Spleen (tissue), 11 donors: ENCODE results near the gene ZSWIM8. TPM values are rescaled to one million over a fixed set of nuclear protein-coding genes. Genes with fewer than 3 reads are reported as not detected.

Experiments used
- DNase-seq: peaks from one replicate; pipeline ENCODE4 v3.0.0-alpha.2; 2020
- H3K27ac ChIP-seq, 8 donors: fragments of 200-600 bp; sonication (generic) in 7 of 8; 1 replicate in 4 of 8; 2 replicates in 4 of 8; pipeline versions ENCODE4 v1.5.0 to v1.8.0; 2016 to 2021; ENCODE audit warnings: inconsistent platforms in 4 of 8, mild to moderate bottlenecking in 4 of 8, moderate library complexity in 1 of 8
- H3K27me3 ChIP-seq, 7 donors: fragments of 200-600 bp; sonication (generic) in 6 of 7; replicated peaks in 1 of 7; 1 replicate in 4 of 7; 2 replicates in 3 of 7; pipeline versions ENCODE4 v1.5.0 to v1.8.0; 2016 to 2021; ENCODE audit warnings: inconsistent platforms in 3 of 7, mild to moderate bottlenecking in 1 of 7
- H3K36me3 ChIP-seq, 6 donors: fragments of 200-600 bp; sonication (generic) in 5 of 6; 1 replicate in 4 of 6; 2 replicates in 2 of 6; pipeline versions ENCODE4 v1.5.0 to v1.8.0; 2016 to 2021; ENCODE audit warnings: inconsistent platforms in 2 of 6
- H3K4me1 ChIP-seq, 6 donors: fragments of 200-600 bp; sonication (generic) in 5 of 6; 1 replicate in 3 of 6; 2 replicates in 3 of 6; pipeline versions ENCODE4 v1.5.0 to v1.8.0; 2016 to 2021; ENCODE audit warnings: inconsistent platforms in 3 of 6
- H3K4me3 ChIP-seq, 8 donors: fragments of 200-600 bp; sonication (generic) in 7 of 8; 1 replicate in 4 of 8; 2 replicates in 4 of 8; pipeline versions ENCODE4 v1.5.0 to v1.8.0; 2016 to 2021; ENCODE audit warnings: inconsistent platforms in 4 of 8, mild to moderate bottlenecking in 4 of 8, moderate library complexity in 2 of 8
- H3K9me3 ChIP-seq, 8 donors: fragments of 200-600 bp; sonication (generic) in 7 of 8; 1 replicate in 4 of 8; 2 replicates in 4 of 8; pipeline versions ENCODE4 v1.5.0 to v1.8.0; 2016 to 2021; ENCODE audit warnings: inconsistent platforms in 4 of 8
- CTCF ChIP-seq, 11 experiments: fragments of 200-600 bp in 7 of 11; fragments of 450-650 bp in 4 of 11; sonication (generic) in 4 of 11; IDR thresholded peaks in 8 of 11; conservative IDR thresholded peaks in 3 of 11; 1 replicate in 7 of 11; 2 replicates in 4 of 11; pipeline versions ENCODE4 v1.4.0 to v1.8.0; 2016 to 2021; ENCODE audit warnings: antibody characterized with exemption in 11 of 11, inconsistent platforms in 4 of 11, mild to moderate bottlenecking in 1 of 11
- POLR2A ChIP-seq, 3 donors: fragments of 450-650 bp; IDR thresholded peaks; one replicate each; pipeline ENCODE4 v1.5.1; 2017; ENCODE audit warnings: antibody characterized with exemption in 3 of 3, mild to moderate bottlenecking in 1 of 3
- POLR2AphosphoS5 ChIP-seq, 3 donors: sonication (generic); formaldehyde crosslinking; IDR thresholded peaks; one replicate each; pipeline ENCODE4 v1.5.1; 2017; ENCODE audit warnings: antibody characterized with exemption in 3 of 3
- WGBS, 5 donors: extraction: QIAGEN DNeasy Blood & Tissue Kit in 3 of 5; methylation state at CpG; one replicate each; pipeline versions ENCODE4 v1.1.5 to v1.1.7; 2013 to 2018; 5-methylcytosine and 5-hydroxymethylcytosine counted together
- intact Hi-C: fragments of 100-400 bp; cut with DNase I; formaldehyde crosslinking; loops from one replicate; pipeline ENCODE4 v1.15.0; 2023; ENCODE audit warnings: low total_unique reads
- polyA plus RNA-seq, 3 donors: library from polyadenylated mRNA; stranded (reverse); fragments of 200-250 nt; gene quantifications; one replicate each; pipeline ENCODE4 v1.2.1, GENCODE V29; 2013
- total RNA-seq, 7 donors: library from RNA; depleted of rRNA in 3 of 7; stranded (reverse); fragments of >200 nt in 3 of 7; fragmentation: NEBNext Ultra II Directional in 4 of 7; extraction: Animal tissue kit (Norgen Biotek cat#: 25700) in 4 of 7; gene quantifications; one replicate each; pipeline versions ENCODE4 v1.1.0 to v1.2.1, GENCODE V29; 2016 to 2021
- donor health status: healthy with polysubstance abuse.
- donor health status: DM: no; HTN: no; CAD: no; lungs with moderate emphysema.
- donor health status: DM: no; HTN: no; CAD: no.
- donor health status: Bipolar disorder and iron deficiency.
- donor health status: healthy.
- donor health status: DM: no; HTN: no; CAD: no.
- donor health status: DM: yes; HTN: yes; CAD: no.

Gene ZSWIM8
- total and polyA plus RNA-seq, 10 donors, result 51.5 to 141 (median 119) TPM

GRCh38 chr10:73807471-73807870, 22.1 kb downstream of the ZSWIM8 start:
- H3K27me3 ChIP-seq, result no peaks in the 10 kb centered on the region
- H3K4me3 ChIP-seq, result peak overlapping the region in 1 of 8 donors; percentile 26
- peaks cover 18 to 86% (median 61%) of the 10 kb centered on the region in 6 donors for H3K4me1 ChIP-seq
- peak overlapping the region in 1 of 8 donors; percentile 13 for H3K27ac ChIP-seq
- no peaks in the 10 kb centered on the region for H3K9me3 ChIP-seq
- DNase-seq, result no peak
- peaks cover 0 to 76% (median 62%) of the 10 kb centered on the region in 6 donors for H3K36me3 ChIP-seq
- intact Hi-C loops, result no loop called here
- no peak for TF ChIP-seq CTCF (IDR thresholded peaks at IDR 0.05 in 8 of 11, conservative IDR thresholded peaks at IDR 0.05 in 3 of 11)
- no peak for TF ChIP-seq POLR2A (IDR thresholded peaks at IDR 0.05)
- peak in 1 of 3 donors; percentile 48 for TF ChIP-seq POLR2AphosphoS5 (IDR thresholded peaks at IDR 0.05)
- 96 to 98% (median 97%) methylated on average over 14 of the region's 14 CpGs for WGBS, 5 donors

GRCh38 chr10:73808021-73808815, 22.8 kb downstream of the ZSWIM8 start:
- Histone ChIP-seq H3K36me3 (peaks cover 0 to 76% (median 55%) of the 10 kb centered on the region in 6 donors), H3K4me1 (peaks cover 18 to 86% (median 63%) of the 10 kb centered on the region in 6 donors), H3K4me3 (peak overlapping the region in 1 of 8 donors; percentile 26), H3K9me3 (no peaks in the 10 kb centered on the region), H3K27ac (peak overlapping the region in 1 of 8 donors; percentile 100), H3K27me3 (no peaks in the 10 kb centered on the region)
- TF ChIP-seq CTCF (IDR thresholded peaks at IDR 0.05 in 8 of 11, conservative IDR thresholded peaks at IDR 0.05 in 3 of 11) (no peak), POLR2AphosphoS5 (IDR thresholded peaks at IDR 0.05) (peak in 1 of 3 donors; percentile 48)
- intact Hi-C loops, result no loop called here
- DNase-seq, result no peak
- 89 to 94% (median 90%) methylated on average over 16 of the region's 16 CpGs for WGBS, 5 donors

GRCh38 chr10:73809061-73809818, 23.8 kb downstream of the ZSWIM8 start:
- Histone ChIP-seq H3K27ac (peak overlapping the region in 4 of 8 donors; percentile 95 to 100 (median 99)), H3K4me3 (peak overlapping the region in 2 of 8 donors; percentile 94 to 98), H3K4me1 (peaks cover 18 to 80% (median 54%) of the 10 kb centered on the region in 6 donors), H3K36me3 (peaks cover 0 to 76% (median 49%) of the 10 kb centered on the region in 6 donors), H3K9me3 (no peaks in the 10 kb centered on the region), H3K27me3 (no peaks in the 10 kb centered on the region)
- intact Hi-C loops, result no loop called here
- no peak for TF ChIP-seq POLR2A (IDR thresholded peaks at IDR 0.05)
- no peak for TF ChIP-seq POLR2AphosphoS5 (IDR thresholded peaks at IDR 0.05)
- no peak for TF ChIP-seq CTCF (IDR thresholded peaks at IDR 0.05 in 8 of 11, conservative IDR thresholded peaks at IDR 0.05 in 3 of 11)
- DNase-seq, result no peak
- WGBS, 5 donors, result 61 to 80% (median 74%) methylated on average over 5 of the region's 5 CpGs

- Histone ChIP-seq H3K27ac (peak overlapping the region; percentile 90 to 100 (median 98)), H3K27me3 (no peaks in the 10 kb centered on the region), H3K4me3 (peak overlapping the region; percentile 68 to 98 (median 89)), H3K36me3 (peaks cover 0 to 76% (median 44%) of the 10 kb centered on the region in 6 donors), H3K9me3 (no peaks in the 10 kb centered on the region), H3K4me1 (peaks cover 18 to 80% (median 52%) of the 10 kb centered on the region in 6 donors)
- 44 to 71% (median 49%) methylated on average over 7 of the region's 7 CpGs for whole genome bisulfite sequencing, 5 donors
- no peak for DNase-seq
- intact Hi-C loops, result no loop called here
- TF ChIP-seq CTCF (IDR thresholded peaks at IDR 0.05 in 8 of 11, conservative IDR thresholded peaks at IDR 0.05 in 3 of 11), result no peak
- no peak for TF ChIP-seq POLR2AphosphoS5 (IDR thresholded peaks at IDR 0.05)
- TF ChIP-seq POLR2A (IDR thresholded peaks at IDR 0.05), result no peak
Measured at GRCh38 chr10:73810358-73810734, 24.9 kb downstream of the ZSWIM8 start.
